Neural progenitor cell (in vitro differentiated cells): ENCODE data around the gene ANK3.

Experiments
- CTCF ChIP-seq: fragments of 200-600 bp; sonication (generic); IDR thresholded peaks from 2 replicates; pipeline ENCODE4 v1.5.1; 2017; ENCODE audit warnings: antibody characterized with exemption, mild to moderate bottlenecking
- EZH2phosphoT487 ChIP-seq: fragments of 200-600 bp; sonication (generic); IDR thresholded peaks from 2 replicates; pipeline ENCODE4 v1.6.1; 2017; ENCODE audit warnings: antibody characterized with exemption

GRCh38 chr10:59976909-59977308 is 412.8 kb downstream of the ANK3 start:
- TF ChIP-seq CTCF: no peak
- TF ChIP-seq EZH2phosphoT487: no peak
